ENCODE results near the gene TCF4. TPM values are rescaled to one million over a fixed set of nuclear protein-coding genes. Genes with fewer than 3 reads are reported as not detected.
A peak's percentile ranks its signal among the peaks of the same experiment; 100 is the strongest.

Gene TCF4
- total RNA-seq, 4 donors from 2014 or later = 30.3 to 51.1 (median 40.1) TPM

DNA sequence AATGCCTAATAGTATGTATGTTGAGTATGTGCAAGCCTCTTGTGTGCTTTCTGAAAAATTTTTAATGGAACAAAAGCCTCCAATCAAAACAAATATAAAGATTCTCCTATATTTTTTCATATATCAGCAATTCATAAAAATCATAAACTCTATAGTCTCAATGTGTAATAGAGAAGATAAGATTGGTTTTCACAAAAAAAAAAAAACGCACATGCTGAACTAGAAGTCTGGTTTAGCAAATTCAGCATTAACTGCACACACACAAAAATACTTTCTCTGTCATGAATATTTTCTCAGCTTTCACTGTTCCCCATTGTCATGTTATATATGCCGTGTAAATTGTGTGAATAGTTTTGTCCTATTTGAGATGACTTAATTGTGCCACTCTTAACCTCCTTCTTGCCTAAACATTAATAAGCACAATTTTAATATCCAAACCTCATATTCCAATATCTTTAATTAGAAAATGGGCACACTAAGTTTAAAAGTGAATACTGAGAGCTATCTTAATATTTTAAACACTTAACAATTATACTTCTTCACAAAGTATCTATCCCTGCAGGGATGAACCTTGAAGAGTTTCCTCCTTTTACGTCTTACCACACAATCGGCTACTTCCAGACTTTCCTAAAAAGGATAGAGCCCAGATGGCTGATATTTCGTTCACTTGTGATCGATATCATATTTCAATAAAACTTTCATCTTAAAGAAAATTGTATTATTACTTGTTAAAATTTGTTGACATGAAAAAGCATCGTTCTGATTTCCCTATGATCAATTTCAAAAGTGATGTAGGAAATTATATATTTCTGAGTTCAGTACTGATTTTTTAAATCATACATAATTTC is 242.7 kb downstream of the TCF4 start:
- no peak overlapping the region for H3K27ac ChIP-seq
- no peak for DNase-seq
- H3K9me3 ChIP-seq = no peaks in the 10 kb centered on the region
- peaks cover 0 to 10% (median 2%) of the 10 kb centered on the region in 4 donors for H3K4me1 ChIP-seq
- intact Hi-C loops (cut with DNase I; ENCODE audit: low total_unique reads) = no loop called here
- in situ Hi-C loops (cut with MboI; ENCODE audit: low pct_ligation_motif_present in 1 of 4, low pct_unique_long_range_greater_than_20kb in 1 of 4, low sequenced_read_pairs in 3 of 4) = loop anchor here in 1 of 4 donors (25.0 kb wide), 1 partner anchor 242 kb away; the partner anchor contains the start of gene TCF4
- WGBS, 2 donors (ENCODE audit: low coverage in 1 of 2) = 83 to 85% methylated on average over 7 of the region's 7 CpGs
- H3K4me3 ChIP-seq = no peak overlapping the region
- H3K36me3 ChIP-seq = no peaks in the 10 kb centered on the region
- no peaks in the 10 kb centered on the region for H3K27me3 ChIP-seq
- no peak for TF ChIP-seq CTCF (IDR thresholded peaks at IDR 0.05)
- no peak for TF ChIP-seq POLR2AphosphoS5 (IDR thresholded peaks at IDR 0.05)
- no peak for TF ChIP-seq POLR2A (IDR thresholded peaks at IDR 0.05)

- WGBS, 2 donors (ENCODE audit: low coverage in 1 of 2) = 88 to 100% methylated on average over 3 of the region's 3 CpGs
- no peak for DNase-seq
- Histone ChIP-seq H3K27ac (no peak overlapping the region), H3K4me1 (peaks cover 0 to 10% (median 2%) of the 10 kb centered on the region in 4 donors), H3K4me3 (no peak overlapping the region), H3K9me3 (no peaks in the 10 kb centered on the region), H3K36me3 (no peaks in the 10 kb centered on the region), H3K27me3 (no peaks in the 10 kb centered on the region)
- TF ChIP-seq POLR2AphosphoS5 (IDR thresholded peaks at IDR 0.05) (no peak), CTCF (IDR thresholded peaks at IDR 0.05) (peak in 4 of 5 experiments; percentile 23 to 45 (median 36))
- in situ Hi-C loops (cut with MboI; ENCODE audit: low pct_ligation_motif_present in 1 of 4, low pct_unique_long_range_greater_than_20kb in 1 of 4, low sequenced_read_pairs in 3 of 4) (loop anchor here in 1 of 4 donors (25.0 kb wide), 1 partner anchor 244 kb away; the partner anchor contains the start of gene TCF4), intact Hi-C loops (cut with DNase I; ENCODE audit: low total_unique reads) (no loop called here)
These were observed 244.5 kb downstream of the TCF4 start for GRCh38 chr18:55343396-55344073.

DNA sequence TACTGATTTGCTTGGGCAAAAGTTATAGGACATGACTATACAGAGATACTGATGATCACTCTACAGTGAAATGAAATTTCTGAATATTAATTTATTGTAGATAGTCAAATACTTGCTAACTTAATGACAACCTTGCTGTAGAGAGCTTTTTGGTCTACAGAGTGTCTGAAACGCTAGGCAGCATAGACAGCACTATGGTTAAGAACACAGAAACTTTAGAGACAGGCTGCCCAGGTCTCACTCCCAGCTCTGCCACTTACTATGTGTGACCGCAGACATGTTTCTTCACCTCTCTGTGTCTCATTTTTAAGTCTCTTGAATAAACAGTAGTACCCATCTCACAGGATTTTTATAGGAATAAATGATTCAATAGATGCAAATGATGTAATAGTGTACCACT is 247.0 kb downstream of the TCF4 start:
- intact Hi-C loops (cut with DNase I; ENCODE audit: low total_unique reads) = no loop called here

More for the DNA sequence above, 247.0 kb downstream of the TCF4 start:
- no peak overlapping the region for H3K4me3 ChIP-seq
- TF ChIP-seq EP300 (IDR thresholded peaks at IDR 0.05; ENCODE audit: low read depth) = no peak
- no peak for TF ChIP-seq POLR2AphosphoS5 (IDR thresholded peaks at IDR 0.05)
- no peak for TF ChIP-seq POLR2A (IDR thresholded peaks at IDR 0.05)
- no peak for TF ChIP-seq CTCF (IDR thresholded peaks at IDR 0.05)
- DNase-seq = no peak
- no peaks in the 10 kb centered on the region for H3K36me3 ChIP-seq
- 91% methylated on average over 2 of the region's 2 CpGs; no CpG with 5 or more reads in 1 of the 2 donors for WGBS, 2 donors (ENCODE audit: low coverage in 1 of 2)
- H3K4me1 ChIP-seq = peaks cover 0 to 18% (median 2%) of the 10 kb centered on the region in 4 donors
- no peaks in the 10 kb centered on the region for H3K9me3 ChIP-seq
- in situ Hi-C loops (cut with MboI; ENCODE audit: low pct_ligation_motif_present in 1 of 4, low pct_unique_long_range_greater_than_20kb in 1 of 4, low sequenced_read_pairs in 3 of 4) = loop anchor here in 1 of 4 donors (25.0 kb wide), 1 partner anchor 246 kb away; the partner anchor contains the start of gene TCF4
- H3K27me3 ChIP-seq = no peaks in the 10 kb centered on the region
- no peak overlapping the region for H3K27ac ChIP-seq
